ENCODE data around the gene GNG8.

Gene GNG8

GRCh38 chr19:46674416-46675178 lies 38.6 kb upstream of the GNG8 start:
- H3K36me3 ChIP-seq (replicated peaks; ENCODE audit: low read depth, low read length) = peaks cover 55% of the 10 kb centered on the region
- H3K79me2 ChIP-seq (ENCODE audit: low read length) = no peaks in the 10 kb centered on the region
- H3K27me3 ChIP-seq (ENCODE audit: low read depth, low read length) = no peaks in the 10 kb centered on the region
- no peak overlapping the region for H3K4me2 ChIP-seq (ENCODE audit: low read length)
- H3K4me3 ChIP-seq (ENCODE audit: low read length) = no peak overlapping the region
- H3K27ac ChIP-seq (ENCODE audit: low read length) = no peak overlapping the region
- no peaks in the 10 kb centered on the region for H3K9me3 ChIP-seq (ENCODE audit: insufficient read depth, low read length)
- H3K9ac ChIP-seq (ENCODE audit: low read length) = no peak overlapping the region
- no peaks in the 10 kb centered on the region for H3K4me1 ChIP-seq (ENCODE audit: low read length)
- no peak overlapping the region for H2AFZ ChIP-seq (ENCODE audit: low read depth, low read length)
- no peak for TF ChIP-seq EZH2phosphoT487 (IDR thresholded peaks at IDR 0.05; ENCODE audit: low read depth)
- H4K20me1 ChIP-seq (ENCODE audit: insufficient read depth, low read length) = peaks cover 5% of the 10 kb centered on the region; the same call in 1 of the 2 replicates

DNA sequence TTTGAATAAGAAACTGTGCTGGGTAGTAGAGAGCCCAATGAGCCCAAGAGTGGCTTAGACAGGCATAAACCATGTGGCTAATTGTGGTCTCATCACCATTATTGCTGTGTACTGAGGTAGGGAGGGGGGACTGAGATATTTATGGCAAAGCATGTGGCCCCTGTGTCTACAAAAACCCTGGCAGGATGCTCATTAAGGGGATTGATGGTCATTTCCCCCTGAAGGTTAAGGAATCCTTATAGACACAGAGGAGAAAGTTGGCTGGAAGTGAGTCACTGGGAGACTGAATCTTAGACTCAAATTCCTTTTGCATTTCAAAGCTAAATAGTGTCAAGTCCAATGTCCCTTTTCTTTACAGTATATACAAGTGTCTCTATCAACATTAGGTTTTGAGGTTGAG lies 34.8 kb upstream of the GNG8 start:
- Histone ChIP-seq H3K4me2 (ENCODE audit: low read length) (no peak overlapping the region), H3K79me2 (ENCODE audit: low read length) (no peaks in the 10 kb centered on the region), H3K27ac (ENCODE audit: low read length) (no peak overlapping the region), H4K20me1 (ENCODE audit: insufficient read depth, low read length) (no peaks in the 10 kb centered on the region), H3K27me3 (ENCODE audit: low read depth, low read length) (no peaks in the 10 kb centered on the region), H2AFZ (ENCODE audit: low read depth, low read length) (no peak overlapping the region), H3K9ac (ENCODE audit: low read length) (no peak overlapping the region), H3K4me3 (ENCODE audit: low read length) (no peak overlapping the region), H3K36me3 (replicated peaks; ENCODE audit: low read depth, low read length) (peaks cover 41% of the 10 kb centered on the region), H3K9me3 (ENCODE audit: insufficient read depth, low read length) (no peaks in the 10 kb centered on the region), H3K4me1 (ENCODE audit: low read length) (no peaks in the 10 kb centered on the region)
- TF ChIP-seq, protein P1, sequence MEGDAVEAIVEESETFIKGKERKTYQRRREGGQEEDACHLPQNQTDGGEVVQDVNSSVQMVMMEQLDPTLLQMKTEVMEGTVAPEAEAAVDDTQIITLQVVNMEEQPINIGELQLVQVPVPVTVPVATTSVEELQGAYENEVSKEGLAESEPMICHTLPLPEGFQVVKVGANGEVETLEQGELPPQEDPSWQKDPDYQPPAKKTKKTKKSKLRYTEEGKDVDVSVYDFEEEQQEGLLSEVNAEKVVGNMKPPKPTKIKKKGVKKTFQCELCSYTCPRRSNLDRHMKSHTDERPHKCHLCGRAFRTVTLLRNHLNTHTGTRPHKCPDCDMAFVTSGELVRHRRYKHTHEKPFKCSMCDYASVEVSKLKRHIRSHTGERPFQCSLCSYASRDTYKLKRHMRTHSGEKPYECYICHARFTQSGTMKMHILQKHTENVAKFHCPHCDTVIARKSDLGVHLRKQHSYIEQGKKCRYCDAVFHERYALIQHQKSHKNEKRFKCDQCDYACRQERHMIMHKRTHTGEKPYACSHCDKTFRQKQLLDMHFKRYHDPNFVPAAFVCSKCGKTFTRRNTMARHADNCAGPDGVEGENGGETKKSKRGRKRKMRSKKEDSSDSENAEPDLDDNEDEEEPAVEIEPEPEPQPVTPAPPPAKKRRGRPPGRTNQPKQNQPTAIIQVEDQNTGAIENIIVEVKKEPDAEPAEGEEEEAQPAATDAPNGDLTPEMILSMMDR (IDR thresholded peaks at IDR 0.05; ENCODE audit: low read depth, low read length) = no peak
- TF ChIP-seq EZH2phosphoT487 (IDR thresholded peaks at IDR 0.05; ENCODE audit: low read depth) = no peak

DNA sequence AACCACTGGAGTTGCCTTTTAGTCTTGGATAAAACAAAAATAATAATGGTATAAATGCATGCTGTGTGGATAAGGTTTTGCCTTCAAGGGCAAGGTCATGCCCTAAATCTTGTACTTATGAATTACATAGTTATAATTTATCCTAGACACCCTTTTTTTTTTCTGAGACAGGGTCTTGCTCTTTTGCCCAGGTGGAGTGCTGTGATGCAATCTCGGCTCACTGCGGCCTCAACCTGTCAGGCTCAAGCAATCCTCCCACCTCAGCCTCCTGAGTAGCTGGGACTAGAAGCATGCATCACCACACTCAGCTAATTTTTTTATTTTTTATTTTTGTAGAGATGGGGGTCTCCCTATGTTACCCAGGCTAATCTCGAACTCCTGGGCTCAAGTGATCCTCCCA lies 32.7 kb upstream of the GNG8 start:
- Histone ChIP-seq H3K27ac (ENCODE audit: low read length) (no peak overlapping the region), H2AFZ (ENCODE audit: low read depth, low read length) (no peak overlapping the region), H3K4me1 (ENCODE audit: low read length) (no peaks in the 10 kb centered on the region), H3K9ac (ENCODE audit: low read length) (no peak overlapping the region), H3K79me2 (ENCODE audit: low read length) (no peaks in the 10 kb centered on the region), H3K9me3 (ENCODE audit: insufficient read depth, low read length) (no peaks in the 10 kb centered on the region), H3K4me2 (ENCODE audit: low read length) (no peak overlapping the region), H4K20me1 (ENCODE audit: insufficient read depth, low read length) (no peaks in the 10 kb centered on the region), H3K27me3 (ENCODE audit: low read depth, low read length) (0 out of 2 replicates have a peak, but pooled peaks cover 3% of the 10 kb centered on the region), H3K36me3 (replicated peaks; ENCODE audit: low read depth, low read length) (peaks cover 24% of the 10 kb centered on the region), H3K4me3 (ENCODE audit: low read length) (no peak overlapping the region)
- TF ChIP-seq EZH2phosphoT487 (IDR thresholded peaks at IDR 0.05; ENCODE audit: low read depth) = no peak
- TF ChIP-seq, protein P1 (IDR thresholded peaks at IDR 0.05; ENCODE audit: low read depth, low read length) = no peak

DNA sequence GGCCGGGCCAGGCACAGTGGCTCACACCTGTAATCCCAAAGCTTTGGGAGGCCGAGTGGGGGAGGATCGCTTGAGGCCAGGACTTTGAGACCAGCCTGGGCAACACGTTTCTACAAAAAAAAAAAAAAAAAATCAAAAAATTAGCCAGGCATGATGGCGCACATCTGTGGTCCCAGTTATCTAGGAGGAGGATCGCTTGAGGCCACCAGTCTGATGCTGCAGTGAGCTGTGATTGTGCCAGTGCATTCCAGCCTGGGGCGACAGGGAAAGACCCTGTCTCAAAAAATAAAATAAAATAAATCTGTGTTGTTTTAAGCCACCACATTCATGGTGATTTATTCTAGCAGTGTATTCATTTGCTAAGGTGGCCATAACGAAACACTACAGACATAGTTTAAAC lies 29.1 kb upstream of the GNG8 start:
- H3K4me3 ChIP-seq (ENCODE audit: low read length) = no peak overlapping the region
- no peaks in the 10 kb centered on the region for H3K9me3 ChIP-seq (ENCODE audit: insufficient read depth, low read length)
- H3K79me2 ChIP-seq (ENCODE audit: low read length) = no peaks in the 10 kb centered on the region
- no peak overlapping the region for H2AFZ ChIP-seq (ENCODE audit: low read depth, low read length)
- H3K27me3 ChIP-seq (ENCODE audit: low read depth, low read length) = peaks cover 7% of the 10 kb centered on the region
- H3K4me2 ChIP-seq (ENCODE audit: low read length) = no peak overlapping the region
- H3K4me1 ChIP-seq (ENCODE audit: low read length) = peaks cover 11% of the 10 kb centered on the region
- no peaks in the 10 kb centered on the region for H4K20me1 ChIP-seq (ENCODE audit: insufficient read depth, low read length)
- TF ChIP-seq EZH2phosphoT487 (IDR thresholded peaks at IDR 0.05; ENCODE audit: low read depth) = no peak
- TF ChIP-seq, protein P1 (IDR thresholded peaks at IDR 0.05; ENCODE audit: low read depth, low read length) = no peak
- no peak overlapping the region for H3K27ac ChIP-seq (ENCODE audit: low read length)
- no peaks in the 10 kb centered on the region for H3K36me3 ChIP-seq (replicated peaks; ENCODE audit: low read depth, low read length)
- H3K9ac ChIP-seq (ENCODE audit: low read length) = no peak overlapping the region

All from OCI-LY3 (cell line).